SU-DHL-6 (cell line): ENCODE results near the gene FLNA.

Source experiments
- EZH2phosphoT487 ChIP-seq: fragments of 200-600 bp; sonication (generic), shearing (Covaris generic); conservative IDR thresholded peaks from 2 replicates; pipeline ENCODE4 v1.6.1; 2018; ENCODE audit warnings: mild to moderate bottlenecking, antibody characterized with exemption, low read length, moderate library complexity, mixed read lengths
- TF ChIP-seq, protein P1 (sequence below): fragments of 200-600 bp; sonication (generic); IDR thresholded peaks from one replicate; pipeline ENCODE4 v1.5.1; 2017; ENCODE audit warnings: antibody characterized with exemption, mild to moderate bottlenecking, low read length, moderate library complexity; ENCODE audit not compliant: insufficient read depth, poor library complexity, severe bottlenecking

DNA sequence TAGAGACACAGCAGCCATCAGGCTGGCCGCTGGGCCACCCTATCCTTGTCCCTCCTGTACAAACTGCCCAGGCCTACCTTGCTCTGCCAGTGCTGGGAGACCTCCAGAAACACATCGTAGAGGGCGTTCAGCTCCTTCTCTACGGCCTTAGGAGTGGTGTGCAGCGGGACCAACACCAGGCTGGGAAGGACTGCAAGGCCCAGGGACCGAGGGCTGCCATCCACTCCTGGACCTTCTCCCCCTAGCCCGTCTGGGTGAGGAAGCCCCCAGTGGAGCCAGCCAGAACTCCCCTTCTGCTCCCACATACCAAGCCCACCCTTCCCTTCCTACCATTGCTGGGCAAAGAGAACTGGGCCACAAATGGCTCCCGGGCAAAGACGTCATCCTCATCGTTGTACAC is 28.8 kb upstream of the FLNA start:
- TF ChIP-seq, protein P1, sequence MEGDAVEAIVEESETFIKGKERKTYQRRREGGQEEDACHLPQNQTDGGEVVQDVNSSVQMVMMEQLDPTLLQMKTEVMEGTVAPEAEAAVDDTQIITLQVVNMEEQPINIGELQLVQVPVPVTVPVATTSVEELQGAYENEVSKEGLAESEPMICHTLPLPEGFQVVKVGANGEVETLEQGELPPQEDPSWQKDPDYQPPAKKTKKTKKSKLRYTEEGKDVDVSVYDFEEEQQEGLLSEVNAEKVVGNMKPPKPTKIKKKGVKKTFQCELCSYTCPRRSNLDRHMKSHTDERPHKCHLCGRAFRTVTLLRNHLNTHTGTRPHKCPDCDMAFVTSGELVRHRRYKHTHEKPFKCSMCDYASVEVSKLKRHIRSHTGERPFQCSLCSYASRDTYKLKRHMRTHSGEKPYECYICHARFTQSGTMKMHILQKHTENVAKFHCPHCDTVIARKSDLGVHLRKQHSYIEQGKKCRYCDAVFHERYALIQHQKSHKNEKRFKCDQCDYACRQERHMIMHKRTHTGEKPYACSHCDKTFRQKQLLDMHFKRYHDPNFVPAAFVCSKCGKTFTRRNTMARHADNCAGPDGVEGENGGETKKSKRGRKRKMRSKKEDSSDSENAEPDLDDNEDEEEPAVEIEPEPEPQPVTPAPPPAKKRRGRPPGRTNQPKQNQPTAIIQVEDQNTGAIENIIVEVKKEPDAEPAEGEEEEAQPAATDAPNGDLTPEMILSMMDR: no peak
- no peak for TF ChIP-seq EZH2phosphoT487
